Suppressor macrophage (primary cell): ENCODE data around the gene CRYBG1.
"Not testable (repeated sequence)": the region's sequence is repeated elsewhere in the genome, so short reads cannot be mapped to it uniquely, and the experiment has no call there.

ENCODE experiments used
- DNase-seq, 4 experiments: peaks; one replicate each; pipeline ENCODE4 v3.0.0-alpha.2; 2020 to 2022

The CRYBG1 gene

DNA sequence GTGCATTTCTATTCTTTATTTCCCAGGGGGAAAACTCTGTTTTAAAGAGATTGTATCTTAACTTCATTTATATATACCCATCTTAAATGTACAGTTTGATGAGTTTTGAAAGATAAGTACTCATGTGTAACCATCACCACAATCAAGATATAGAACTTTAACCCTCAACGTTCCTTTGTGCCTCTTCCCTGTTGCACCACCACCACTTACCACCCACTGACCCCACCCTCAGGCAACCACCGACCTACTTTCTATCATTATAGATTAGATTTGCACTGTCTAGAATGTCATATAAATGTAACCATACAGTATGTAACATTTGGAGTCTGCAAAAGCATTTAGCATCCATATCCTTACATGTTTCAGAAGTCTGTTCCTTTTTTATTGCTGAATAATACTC lies 147.8 kb downstream of the CRYBG1 start:
- no peak for DNase-seq

DNA sequence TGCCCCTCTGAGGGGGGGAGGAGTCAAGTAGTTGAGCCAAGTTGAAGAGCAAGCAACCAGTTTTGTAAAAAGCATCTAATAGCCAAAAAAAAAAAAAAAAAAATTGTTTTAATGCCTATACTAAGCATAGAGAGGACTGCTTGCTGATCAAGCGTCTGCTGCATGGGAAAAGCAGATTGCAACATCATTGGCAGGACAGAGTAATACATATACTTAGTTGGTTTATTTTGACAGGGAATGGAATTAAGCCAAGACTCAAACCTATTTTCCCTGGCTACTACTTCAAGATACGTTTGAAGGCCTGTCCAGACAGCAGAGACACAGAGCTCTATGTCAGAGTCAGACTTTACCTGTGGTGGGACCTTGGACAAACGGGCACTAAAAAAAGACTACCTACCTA lies 148.3 kb downstream of the CRYBG1 start:
- DNase-seq = peak in 3 of 4 experiments; percentile 31 to 71 (median 54)

DNA sequence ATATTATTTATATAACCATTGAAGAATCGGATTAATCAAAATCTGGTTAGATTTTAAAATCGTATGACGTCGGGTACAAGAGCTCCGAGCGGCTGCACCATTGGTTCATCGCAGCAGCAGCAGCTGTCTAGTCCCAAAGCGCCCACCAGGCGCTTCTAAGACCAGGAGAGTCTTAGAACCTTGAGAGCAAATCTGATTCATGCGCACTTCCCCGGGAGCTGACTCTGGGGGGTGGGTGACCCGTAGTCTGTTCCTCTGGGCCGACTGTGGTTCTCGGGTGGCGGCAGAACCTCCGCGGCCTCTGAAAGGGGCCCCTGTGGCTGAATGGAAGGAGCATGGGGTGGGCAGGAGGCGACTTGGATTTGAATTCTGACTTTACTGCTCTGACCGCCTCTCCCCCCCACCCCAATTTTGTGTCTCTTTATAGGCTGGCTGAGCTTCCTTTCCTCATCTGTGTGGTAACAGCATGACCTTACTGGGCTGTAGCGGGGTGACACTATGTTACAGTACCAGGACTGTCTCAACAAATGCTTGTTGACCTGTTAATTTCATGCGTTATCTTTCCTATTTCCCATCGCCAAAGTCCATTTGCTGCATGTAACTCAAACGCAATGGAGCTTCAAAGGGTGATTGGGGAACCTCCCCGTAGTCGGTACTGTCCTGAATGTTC lies 149.0 kb downstream of the CRYBG1 start:
- peak; percentile 56 to 67 (median 63) for DNase-seq

DNA sequence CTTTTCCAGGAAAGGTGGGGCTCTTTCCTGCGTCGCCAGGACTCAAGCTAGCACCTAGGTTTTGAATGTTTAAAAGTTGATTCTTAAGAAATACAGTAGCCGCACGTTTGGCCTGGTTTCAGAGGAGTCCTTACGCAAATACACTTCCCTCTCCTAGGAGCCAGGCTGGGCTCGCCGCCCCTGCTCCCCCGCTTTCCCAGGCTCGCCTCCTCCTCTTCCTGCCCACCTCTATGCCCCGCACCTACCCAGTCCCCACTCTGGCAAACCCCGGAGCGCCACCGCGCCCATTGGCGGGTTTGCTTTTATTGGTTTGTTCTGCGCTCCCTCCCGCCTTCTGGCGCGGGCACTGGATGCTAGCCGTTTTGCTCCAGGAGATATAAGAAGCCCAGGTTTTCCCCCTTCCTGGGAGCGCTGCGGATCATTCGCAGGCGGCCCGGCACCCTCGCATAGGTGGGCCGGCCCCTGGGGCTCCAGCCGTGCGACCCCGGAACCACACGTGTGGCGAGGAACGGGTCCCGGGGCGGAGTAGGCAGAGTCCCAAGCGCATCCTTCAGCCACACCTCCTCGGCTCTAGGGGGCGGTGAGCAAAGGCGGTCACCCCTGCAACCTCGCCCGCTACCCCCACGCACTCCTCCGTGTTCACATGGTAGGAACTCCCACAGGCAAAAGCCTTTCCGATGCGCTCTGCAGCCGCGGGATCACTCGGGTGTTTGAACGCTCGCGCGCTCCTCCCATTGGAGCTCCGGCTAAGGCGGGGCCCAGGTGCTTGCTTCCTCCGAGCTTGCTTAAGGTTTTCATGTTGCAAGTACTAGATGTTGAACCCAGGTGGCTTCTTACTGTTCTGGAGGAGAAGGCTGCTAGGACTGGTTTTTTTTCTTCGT lies 149.8 kb downstream of the CRYBG1 start:
- peak; percentile 31 to 74 (median 56) for DNase-seq

DNA sequence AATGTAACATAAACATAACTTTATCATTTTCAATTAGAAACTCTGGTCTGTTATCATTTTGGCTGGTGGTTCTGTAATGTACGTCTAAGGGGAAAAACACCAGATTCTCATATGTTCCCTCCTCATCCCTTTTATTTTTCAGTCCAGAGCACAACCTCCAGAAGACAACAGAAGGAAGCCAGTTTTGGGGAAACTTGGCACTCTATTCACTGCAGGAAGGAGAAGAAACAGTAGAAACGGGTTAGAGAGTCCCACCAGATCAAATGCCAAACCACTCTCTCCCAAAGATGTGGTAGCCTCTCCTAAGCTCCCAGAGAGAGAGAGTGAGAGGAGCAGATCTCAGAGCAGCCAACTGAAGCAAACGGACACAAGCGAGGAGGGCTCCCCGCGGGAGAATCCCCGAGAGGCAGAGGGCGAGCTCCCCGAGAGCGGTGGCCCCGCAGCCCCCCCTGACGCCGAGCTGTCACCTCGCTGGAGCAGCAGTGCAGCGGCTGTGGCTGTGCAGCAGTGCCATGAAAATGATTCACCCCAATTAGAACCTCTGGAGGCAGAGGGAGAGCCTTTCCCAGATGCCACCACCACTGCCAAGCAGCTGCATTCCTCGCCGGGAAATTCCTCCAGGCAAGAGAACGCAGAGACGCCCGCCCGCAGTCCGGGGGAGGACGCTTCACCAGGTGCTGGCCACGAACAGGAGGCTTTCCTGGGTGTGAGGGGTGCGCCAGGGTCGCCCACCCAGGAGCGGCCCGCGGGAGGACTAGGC lies 151.0 kb downstream of the CRYBG1 start:
- peak in 3 of 4 experiments; percentile 23 to 49 (median 36) for DNase-seq

DNA sequence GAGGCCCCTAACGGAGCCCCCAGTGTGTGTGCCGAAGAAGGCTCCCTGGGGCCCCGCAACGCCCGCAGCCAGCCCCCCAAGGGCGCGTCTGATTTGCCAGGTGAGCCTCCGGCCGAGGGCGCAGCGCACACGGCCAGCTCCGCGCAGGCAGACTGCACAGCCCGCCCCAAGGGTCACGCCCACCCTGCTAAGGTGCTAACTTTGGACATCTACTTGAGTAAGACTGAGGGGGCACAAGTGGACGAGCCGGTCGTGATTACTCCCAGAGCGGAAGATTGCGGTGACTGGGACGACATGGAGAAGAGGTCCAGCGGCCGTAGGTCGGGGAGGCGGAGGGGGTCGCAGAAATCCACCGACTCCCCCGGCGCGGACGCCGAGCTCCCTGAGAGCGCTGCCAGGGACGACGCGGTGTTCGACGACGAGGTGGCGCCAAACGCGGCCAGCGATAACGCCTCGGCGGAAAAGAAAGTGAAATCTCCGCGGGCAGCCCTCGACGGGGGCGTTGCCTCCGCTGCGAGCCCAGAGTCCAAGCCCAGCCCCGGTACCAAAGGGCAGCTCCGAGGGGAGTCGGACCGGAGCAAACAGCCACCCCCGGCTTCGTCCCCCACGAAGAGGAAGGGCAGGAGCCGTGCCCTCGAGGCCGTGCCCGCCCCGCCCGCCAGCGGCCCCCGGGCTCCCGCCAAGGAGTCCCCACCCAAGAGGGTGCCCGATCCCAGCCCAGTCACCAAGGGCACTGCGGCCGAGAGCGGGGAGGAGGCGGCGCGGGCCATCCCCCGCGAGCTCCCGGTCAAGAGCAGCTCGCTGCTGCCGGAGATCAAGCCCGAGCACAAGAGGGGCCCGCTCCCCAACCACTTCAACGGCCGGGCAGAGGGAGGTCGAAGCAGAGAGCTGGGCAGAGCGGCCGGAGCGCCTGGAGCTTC lies 151.8 kb downstream of the CRYBG1 start:
- DNase-seq = peak; percentile 70 to 89 (median 82)

DNA sequence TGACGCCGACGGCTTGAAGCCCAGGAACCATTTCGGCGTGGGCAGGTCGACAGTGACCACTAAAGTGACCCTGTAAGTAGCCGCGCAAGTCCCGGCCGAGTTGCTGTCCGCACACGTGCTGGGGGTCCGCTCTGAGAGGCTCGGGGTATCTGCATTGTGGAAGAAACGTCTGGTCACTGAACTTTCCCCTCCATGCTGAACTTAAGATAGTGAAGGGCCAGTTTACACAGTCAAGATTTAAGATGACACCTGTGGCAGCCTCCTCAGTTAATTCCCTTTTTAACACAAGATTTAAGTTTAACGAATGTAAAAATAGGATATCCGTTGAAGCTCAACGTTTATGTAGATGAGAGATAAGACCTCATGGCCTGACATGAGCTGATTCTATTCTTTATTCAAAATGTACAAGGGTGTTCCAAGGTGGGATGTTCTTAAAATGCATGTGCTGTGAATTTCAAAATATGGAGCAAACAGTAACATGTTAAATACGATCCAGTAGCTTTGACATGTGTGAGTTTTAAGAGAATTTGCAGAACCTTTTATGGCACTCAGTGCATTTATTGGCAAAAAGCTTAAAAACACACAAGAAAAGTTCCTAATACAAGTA lies 152.6 kb downstream of the CRYBG1 start:
- DNase-seq = peak in 1 of 4 experiments; percentile 45

DNA sequence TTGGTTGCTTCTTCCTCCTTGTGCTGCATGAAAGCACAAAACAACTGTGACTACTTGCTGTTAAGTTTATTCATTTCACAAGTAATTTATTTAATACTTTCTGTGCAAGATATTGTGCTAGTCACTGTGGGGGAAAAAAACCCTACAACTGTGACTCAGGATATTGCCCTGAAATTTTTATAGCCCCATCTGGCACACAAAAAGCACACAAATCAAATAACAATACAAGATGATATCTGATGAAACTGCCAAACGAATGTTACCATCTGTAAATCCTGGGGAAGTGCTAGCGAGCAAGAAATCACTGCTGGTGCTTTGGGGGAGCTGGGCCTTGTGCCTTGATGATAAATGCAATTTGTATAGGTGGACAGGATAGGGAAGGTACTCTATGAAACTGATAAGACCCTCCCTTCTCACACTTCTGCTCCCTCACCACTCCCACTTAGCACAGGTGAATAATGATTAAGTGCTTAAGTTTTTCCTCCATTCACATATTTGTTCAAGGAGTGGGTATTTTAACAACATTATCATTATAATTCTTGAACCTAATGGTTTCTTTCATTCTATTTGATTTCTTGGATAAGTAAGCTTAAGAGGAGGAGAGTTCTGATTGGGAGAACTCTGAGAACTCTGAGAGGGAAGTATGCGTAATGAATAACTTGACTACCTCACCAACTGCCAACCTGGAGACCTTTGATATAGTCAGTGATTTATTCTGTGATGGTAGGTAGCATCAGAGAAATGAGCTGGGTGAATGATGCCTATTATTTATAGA lies 153.5 kb downstream of the CRYBG1 start:
- peak; percentile 23 to 47 (median 42) for DNase-seq

DNA sequence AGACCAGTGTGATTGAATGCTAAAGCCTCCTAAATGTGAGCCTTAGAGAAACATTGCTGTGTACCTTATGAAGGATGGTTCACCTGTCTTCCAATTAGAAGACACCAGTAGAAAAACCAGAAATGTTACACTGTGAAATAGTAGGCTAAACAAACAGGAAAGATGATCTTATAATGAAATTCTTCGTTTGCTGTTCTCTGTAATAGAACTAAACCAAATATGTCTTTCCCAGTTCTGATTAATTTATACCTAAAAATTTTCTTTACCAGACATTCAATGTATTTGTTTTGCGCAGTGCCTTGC lies 154.0 kb downstream of the CRYBG1 start:
- no peak for DNase-seq

DNA sequence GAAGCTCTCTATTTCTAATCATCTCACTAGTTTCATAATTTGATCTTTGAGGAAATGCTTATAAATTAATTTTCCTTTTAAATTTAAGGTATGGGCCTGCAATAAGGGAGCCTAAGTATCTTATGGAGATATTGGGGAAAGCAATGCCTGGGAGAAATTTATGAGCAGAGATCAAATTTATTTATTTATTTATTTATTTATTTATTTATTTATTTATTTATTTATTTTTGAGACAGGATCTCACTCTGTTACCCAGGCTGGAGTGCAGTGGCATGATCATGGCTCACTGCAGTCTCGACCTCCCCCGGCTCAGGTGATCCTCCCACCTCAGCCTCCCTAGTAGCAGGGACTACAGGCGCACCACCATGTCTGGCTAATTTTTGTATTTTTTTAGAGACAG lies 155.1 kb downstream of the CRYBG1 start:
- not testable (repeated sequence) for DNase-seq

DNA sequence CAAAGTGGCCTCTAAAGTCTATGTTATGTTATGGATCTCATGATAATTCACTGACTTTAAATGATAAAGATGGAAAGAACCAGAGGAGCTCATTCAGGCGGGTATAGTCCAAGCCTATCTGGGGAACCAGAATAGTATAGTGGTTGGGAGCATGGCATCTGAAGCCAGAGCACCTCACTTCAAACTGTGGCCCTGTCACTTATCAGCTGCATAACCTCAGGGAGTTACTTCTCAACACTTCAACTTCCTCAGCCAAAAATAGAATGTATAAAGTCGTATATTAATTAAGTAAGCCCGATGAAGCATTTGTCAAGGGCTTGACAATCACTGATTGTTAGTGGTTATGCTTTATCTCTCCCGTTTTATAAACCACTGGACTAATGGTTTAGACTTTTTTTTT lies 156.1 kb downstream of the CRYBG1 start:
- DNase-seq = peak in 1 of 4 experiments; percentile 25

DNA sequence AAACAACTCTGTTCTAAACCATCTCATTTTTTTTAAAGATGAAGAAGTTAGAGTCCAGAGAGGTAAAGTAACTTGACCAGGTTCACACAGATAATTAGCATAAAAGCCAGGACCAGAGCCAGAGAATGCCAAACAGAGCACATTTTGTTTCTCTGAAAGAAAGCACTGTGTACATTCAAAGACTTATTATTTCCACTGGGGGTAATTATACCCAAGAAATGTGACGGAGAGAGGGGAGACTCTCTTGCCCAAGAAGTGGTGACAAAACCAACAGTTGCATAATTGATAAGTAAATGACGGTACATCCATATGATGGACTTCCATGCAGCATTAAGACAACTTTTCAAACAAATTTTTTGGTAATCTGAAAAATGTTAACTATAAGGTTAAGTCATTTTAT lies 157.2 kb downstream of the CRYBG1 start:
- peak in 3 of 4 experiments; percentile 30 to 61 (median 56) for DNase-seq

DNA sequence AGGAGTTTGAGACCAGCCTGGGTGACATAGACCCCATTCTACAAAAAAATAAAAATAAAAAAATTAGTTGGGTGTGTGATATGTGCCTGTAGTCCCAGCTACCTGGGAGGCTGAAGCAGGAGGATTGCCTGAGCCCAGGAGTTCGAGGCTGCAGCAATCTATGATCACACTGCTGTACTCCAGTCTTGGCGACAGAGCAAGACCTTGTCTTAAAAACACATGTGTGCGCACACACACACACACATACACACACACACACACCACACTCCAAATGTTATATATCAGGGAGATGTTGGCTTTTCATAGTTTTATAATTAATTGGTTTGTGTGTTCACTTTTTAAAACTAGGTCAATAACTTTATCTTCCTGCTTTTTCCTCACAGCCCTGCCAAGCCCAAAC lies 158.2 kb downstream of the CRYBG1 start:
- DNase-seq = no peak

DNA sequence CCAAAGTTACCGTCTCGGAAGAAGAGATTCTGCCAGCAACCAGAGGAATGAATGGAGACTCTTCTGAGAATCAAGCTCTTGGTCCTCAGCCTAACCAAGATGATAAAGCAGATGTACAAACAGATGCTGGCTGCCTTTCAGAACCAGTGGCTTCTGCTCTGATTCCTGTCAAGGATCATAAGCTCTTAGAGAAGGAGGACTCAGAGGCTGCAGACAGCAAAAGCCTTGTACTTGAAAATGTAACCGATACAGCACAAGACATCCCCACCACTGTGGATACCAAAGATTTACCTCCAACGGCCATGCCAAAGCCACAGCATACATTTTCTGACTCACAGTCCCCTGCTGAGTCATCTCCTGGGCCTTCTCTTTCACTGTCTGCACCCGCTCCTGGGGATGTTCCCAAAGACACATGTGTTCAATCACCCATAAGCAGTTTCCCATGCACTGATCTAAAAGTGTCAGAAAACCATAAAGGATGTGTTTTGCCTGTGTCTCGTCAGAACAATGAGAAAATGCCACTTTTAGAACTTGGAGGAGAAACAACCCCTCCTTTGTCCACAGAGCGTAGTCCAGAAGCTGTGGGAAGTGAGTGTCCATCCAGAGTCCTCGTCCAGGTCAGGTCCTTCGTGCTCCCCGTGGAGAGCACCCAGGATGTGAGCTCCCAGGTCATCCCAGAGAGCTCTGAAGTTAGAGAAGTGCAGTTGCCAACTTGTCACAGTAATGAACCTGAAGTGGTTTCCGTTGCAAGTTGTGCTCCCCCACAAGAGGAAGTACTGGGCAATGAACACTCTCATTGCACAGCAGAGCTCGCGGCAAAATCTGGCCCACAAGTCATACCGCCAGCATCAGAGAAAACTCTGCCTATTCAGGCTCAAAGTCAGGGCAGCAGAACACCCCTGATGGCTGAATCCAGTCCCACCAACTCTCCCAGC lies 159.2 kb downstream of the CRYBG1 start:
- peak; percentile 76 to 90 (median 86) for DNase-seq

DNA sequence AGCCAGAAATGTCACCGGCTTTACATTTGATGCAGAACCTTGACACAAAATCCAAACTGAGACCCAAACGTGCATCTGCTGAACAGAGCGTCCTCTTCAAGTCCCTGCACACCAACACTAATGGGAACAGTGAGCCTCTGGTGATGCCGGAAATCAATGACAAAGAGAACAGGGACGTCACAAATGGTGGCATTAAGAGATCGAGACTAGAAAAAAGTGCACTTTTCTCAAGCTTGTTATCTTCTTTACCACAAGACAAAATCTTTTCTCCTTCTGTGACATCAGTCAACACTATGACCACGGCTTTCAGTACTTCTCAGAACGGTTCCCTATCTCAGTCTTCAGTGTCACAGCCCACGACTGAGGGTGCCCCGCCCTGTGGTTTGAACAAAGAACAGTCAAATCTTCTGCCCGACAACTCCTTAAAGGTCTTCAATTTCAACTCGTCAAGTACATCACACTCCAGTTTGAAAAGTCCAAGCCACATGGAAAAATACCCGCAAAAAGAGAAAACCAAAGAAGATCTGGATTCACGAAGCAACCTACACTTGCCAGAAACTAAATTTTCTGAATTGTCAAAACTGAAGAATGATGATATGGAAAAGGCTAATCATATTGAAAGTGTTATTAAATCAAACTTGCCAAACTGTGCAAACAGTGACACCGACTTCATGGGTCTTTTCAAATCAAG lies 160.3 kb downstream of the CRYBG1 start:
- DNase-seq = peak; percentile 65 to 82 (median 81)

DNA sequence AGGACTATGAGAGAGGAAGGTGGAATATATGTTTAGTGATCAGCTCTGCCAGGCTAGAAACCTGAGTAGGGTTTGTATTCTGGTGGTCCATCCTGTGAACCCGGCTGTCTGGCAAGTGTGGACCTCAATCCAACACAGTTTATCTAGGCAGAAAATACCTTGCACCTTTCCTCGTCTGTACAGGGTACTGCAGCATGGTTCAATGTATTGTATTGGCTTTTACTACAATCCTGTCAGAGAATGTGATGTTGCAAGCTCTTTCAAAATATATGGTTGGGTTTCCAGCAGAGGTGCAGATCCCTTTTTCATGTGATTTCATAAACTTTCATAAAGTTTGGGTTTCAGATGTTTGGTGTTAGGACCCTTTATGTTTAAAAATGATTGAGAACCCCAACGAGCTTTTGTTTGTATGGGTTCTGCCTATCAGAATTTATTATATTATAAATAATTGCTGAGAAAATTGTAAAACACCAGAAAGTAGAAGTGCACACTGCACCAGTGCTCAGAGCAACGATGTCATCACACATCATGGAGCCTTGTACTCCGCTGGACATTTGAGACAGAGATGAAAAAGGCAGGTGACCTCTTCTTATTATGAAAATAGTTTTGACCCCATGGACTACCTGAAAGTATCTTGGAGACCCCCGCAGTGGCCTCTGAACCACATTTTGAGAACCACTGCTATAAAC lies 162.2 kb downstream of the CRYBG1 start:
- peak; percentile 2 to 53 (median 36) for DNase-seq

DNA sequence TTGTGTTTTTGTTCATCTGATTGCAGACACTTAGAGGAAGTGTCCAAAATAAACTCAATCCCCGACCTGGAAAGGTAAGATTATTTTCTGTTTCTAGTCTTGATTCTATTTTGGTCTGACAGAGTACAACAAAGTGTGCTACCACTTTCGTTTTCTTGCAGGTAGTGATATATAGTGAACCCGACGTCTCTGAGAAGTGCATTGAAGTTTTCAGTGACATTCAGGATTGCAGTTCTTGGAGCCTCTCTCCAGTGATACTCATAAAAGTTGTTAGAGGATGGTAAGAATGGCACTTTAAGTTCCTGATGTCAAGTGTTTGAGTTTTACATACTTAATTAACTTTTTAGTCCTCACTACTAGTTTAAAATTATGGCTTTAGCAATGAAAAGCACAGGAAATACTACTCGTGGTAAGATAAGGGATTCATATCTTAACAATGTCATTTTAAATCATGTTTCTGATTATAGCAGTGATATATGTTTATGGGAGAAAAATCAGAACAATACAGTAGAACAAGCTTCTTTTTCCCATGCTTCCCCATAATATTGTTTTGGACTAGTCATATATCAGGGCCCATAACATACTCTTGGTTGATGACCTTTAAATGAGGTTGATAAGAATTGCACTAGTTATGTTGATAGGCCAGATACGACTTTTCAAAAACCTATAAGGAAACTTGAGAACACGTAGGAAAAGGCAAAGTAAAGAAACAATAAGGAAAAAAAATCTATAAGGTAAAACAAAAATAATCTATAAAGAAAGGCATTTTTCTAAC lies 164.8 kb downstream of the CRYBG1 start:
- DNase-seq = no peak

DNA sequence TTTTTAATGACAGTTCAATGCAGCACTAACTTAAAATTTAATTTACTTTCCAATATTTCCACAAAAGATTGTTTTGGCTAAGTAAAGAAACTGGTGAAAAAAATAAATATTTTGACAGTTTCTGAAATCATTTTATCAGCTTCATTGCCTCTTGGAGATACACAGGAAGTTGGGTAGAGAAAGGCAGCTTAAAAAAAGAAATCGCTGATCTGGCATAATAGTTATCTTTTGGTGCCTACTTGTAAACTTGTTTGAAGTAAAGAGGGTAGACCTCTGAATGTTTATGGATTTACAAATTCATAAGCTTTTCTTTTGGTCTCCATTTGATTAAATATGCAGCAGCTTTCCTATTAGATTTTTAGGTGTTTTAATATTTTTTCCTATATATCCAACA lies 165.4 kb downstream of the CRYBG1 start:
- DNase-seq = no peak
